Embryonic facial prominence (tissue), 1 donor: ENCODE results near the gene AMMECR1.

Experiments used
- DNase-seq: peaks from one replicate; pipeline ENCODE4 v3.0.0-alpha.2; 2016; ENCODE audit errors: extremely low spot score

AMMECR1 gene

DNA sequence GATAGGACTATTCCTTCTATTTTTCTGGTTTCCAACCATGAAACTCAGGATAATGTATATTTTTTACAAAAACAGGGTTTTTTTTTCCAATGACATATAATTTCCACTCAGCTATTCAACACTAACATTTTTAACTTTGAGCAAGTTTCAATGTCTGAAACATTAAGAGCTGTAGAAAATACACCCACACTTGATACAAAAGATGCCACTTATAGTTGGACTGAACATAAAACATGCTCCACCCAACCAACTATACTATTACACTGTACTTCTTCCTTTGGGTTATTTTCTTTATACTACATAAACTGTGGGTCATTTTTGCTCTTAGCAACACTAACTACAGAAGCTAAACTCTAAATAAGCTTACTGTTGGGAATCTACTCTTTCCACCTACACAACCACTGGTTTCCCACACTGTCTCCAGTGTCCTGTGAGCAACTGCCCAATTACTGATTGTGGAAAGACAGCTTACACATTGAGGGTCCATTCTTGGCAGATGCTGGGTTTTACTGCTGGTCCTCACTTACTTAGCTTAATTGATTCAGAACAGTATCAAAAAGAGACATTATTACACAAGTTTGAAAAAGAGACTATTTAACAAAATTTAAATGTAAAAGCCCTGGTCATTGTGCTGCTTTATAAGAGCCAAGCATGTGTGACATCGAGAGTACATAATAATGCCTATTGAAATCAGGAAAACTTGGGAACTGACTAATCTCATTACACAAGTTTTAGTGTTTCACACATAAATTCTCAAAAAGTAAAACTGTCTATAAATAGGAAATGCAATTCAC is 6.3 kb downstream of the AMMECR1 start:
- DNase-seq: no peak

DNA sequence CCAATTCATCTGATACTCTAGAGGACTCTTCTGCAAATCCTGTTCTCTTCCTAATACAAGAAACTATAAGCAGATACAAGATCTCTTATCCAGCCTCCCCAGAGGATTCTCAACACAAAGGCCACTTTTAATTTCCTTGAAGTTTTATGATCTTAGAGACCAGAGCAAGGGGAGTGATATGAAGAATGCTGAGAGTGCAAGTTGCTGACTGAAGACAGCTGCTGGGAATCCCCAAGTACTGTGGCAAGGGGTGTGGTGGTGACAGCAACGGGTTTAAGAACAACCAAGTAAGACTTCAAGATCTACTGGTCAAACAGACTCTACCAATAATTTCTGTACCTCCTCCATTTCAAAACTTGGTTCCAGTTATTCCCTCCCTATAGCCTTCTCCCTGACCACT is 7.0 kb downstream of the AMMECR1 start:
- no peak for DNase-seq

DNA sequence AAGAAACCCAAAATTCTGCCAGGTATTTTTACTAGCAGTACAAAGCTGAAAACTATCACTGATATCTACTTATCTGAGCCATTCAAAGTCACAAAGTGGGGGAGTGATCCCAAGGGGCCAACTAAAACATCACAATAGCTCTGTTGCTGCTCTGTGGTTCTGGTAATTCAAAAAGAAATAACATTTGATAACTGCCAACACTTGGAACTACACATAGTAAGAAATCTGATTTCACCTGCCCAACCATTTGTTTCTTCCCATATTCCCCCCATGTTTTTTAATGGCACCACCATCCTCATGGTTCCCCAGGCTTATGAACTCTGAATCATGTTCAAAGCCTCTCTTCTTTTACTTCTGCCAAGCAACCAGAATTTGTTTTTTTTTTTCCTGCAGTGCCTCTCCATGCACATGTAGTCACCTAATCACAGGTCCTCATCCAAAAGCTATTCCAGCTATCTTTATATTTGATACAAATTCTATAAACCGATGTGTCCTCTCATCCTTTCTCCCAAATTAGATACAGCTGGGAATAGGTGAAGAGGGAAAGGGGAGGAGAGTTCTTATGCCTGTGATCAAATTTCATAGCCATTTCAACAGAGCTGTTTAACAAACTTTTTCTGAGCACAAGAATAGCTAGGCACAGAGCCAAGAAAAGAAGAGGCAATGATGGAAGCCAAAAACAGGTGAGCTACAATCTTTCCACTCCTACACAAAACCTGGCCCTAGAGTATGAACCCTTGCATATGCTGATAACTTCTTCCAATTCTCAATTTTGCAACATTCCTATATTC is 7.7 kb downstream of the AMMECR1 start:
- DNase-seq: no peak

DNA sequence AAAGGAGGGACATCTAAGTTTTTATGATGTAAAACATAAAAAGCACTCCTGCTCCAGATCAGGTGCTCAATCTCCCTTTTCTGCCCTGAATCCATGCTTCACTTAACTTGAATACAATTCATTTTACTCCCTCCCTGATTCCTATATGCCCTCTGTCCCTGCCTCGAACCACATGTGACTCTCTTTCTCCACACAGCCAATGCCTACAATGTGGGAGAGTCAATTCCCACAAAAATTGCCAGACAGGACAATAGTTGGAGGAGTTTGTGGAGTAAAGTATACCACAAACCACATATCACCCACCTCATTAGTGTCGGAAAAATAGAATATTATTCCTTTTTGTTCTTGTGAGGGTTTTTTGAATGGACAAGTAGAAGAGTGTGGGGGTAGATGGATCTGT is 9.7 kb downstream of the AMMECR1 start:
- DNase-seq: no peak

DNA sequence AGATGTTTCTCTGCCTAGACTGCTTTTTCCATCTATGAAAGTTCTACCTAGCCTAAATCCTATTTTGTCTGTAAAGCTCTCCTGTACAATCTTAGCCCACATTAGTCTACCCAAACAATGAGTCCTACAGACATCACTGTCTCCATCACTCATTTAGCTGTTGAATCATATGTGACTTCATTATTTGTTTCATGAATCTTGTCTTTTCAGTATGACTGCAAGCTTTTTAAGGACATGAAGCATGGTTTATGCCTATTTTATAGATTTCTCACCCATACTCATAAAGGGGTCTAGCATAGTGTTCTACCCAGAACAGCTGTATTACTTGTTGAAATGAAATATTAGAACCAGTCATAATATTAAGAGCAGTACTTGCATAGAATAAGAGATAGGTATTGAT is 13.0 kb downstream of the AMMECR1 start:
- no peak for DNase-seq

DNA sequence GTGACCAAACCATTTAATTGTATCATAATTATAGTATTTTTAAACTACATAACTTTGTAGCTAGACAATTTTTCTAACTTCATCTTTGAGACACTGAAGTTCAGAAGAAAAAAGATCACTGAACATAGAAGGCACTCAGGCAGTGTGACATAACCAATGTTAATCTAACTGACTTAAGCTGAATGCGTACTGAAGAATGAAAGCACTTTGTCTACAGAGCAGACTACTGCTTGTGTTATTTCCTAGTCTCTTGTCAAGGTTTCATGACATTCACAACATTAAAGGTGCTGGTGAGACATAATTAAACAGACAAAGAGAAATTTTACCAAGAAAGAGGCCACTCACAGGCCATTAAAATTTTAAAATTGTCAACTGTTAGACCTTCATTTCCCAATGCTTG is 13.5 kb downstream of the AMMECR1 start:
- no peak for DNase-seq

DNA sequence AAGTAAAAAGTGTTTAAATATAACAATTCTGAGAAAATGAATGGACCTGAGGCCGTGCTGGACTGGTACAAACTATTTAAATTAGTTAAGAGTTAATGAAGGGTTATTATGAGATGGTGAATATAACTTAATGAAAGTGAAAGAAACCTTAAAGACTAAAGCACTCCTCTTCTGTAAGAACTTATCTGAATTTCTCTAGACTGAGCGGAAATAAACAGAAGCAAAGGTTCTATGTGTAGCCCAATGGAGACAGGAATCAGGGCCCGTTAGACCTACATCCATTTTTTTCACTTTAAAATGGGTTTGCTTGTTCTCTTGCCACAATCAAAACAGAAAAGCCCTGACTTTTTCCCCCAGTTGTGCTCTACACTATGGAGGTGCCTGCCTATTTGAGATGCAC is 14.9 kb downstream of the AMMECR1 start:
- no peak for DNase-seq

DNA sequence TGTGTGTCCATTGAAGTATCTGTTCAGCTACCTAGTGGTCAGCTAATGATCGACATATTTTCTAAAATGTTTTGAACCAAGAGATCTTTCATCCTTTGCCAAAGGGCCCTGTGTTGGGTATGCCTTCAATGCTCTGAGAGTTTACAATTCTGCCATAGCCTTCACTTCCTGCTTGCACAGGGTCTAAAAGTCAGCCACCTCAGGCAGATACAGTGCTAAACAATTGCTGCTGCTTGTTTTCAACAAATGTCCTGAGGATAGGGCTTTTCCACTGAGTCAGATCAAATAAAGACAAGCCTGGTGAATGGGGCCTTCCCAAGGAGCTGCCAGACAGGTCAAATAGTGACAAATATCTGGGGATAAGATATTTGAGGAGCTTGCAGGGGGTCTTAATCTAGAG is 16.7 kb downstream of the AMMECR1 start:
- no peak for DNase-seq

DNA sequence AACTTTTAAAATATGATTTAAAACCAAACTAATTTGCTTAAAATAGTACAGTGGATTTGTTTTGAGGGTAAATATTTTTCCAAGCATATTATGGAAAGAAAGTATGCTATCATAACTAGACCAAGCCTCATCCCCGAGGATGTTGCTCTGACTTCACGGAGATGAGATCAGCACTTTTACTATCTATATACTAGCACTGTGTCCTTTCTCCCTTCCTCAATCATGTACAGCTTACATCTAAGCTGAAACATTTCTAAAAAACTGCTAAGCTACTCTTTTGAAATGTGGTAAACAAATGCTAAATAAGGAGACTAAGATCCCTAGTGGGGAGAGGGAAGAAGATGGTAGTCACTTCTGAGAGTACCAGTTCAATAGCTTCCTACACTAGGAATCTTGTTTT is 23.8 kb downstream of the AMMECR1 start:
- no peak for DNase-seq

DNA sequence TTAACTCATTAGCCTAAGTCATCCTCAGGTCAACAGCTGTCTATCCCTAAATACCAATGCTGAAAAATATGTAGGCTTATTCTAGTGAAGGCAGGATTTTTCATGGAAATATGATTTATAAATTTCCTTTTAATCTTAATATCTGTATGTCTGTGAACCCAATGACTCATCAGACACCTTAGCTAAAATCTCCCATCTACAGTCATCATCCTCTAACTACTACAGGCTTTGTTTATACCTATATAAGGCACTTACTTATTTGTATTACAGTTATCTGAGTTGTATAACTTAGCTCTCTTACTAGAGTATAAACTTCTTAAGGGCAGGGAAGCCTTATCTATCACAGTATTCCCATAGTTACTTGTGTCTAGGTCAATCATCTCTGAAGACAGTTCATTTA is 24.2 kb downstream of the AMMECR1 start:
- no peak for DNase-seq

DNA sequence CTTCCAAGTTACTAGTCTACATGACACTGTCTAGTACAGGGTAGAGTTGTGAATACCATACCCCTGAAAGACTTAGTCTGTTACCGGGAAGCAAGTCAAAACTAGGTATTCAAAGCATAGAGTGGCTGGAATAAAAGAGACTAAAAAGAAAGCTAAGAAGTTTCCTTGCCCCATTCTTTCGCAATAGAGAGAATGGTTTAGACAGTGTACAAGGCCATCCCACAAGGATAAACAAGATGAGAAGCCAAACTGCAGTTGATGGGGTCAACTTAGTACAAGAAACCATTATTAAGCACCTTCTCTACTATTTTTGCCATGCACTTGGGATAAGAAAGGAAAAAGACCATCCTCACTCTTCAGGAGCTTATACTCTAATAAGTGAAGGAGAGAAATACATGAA is 30.3 kb downstream of the AMMECR1 start:
- DNase-seq: no peak

DNA sequence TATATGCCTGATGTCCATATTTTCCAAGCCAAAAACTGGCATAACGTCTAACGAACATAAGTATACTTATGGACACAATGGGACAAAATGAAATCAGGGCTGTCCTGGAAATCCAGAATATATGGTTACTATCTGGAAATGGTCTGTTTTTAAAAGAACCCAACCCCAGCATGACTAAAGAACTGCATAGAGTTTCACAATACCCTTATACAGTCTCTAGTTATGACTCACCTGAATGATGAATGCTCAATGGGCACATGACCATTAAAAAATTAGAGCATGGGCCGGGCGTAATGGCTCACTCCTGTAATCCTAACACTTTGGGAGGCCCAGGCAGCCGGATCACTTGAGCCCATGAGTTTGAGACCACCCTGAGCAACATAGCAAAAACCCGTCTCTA is 31.8 kb downstream of the AMMECR1 start:
- DNase-seq: no peak

DNA sequence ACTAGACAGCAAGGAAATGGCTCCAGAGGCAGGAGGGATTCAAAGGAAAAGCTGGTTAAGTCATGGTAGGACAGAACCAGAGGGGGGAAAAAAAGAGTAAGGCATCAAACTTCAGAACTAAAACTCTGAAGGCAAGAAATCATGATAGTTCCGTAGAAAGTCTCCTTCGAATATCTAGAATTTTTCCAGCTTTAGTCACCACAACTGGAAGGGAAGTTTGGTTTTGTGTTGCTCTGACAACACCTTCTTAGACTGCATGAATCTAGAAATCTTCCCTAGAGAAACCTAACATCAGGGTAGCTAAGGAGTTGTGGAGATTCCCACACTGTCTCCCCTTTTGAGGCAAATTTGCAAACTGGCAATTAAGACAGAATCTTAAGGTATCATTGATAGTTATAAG is 33.7 kb downstream of the AMMECR1 start:
- DNase-seq: no peak

DNA sequence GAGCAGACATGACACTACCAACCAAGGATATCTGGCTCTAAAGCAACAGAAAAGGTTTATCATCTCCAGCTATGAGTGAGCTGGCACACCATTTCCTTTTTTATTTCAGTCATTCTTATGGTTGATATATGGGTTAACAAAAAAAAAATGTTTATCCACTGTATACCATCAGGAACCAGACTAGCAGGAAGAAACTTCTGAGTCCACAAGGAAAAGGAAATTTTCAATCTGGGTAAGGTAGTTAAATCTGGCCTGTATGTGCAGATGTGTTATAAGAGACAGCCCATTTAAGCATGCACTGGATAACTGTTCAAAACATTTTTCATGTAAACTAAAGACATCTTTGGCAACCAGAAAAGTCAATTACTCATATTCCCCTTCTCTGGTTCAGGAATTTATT is 35.0 kb downstream of the AMMECR1 start:
- no peak for DNase-seq

DNA sequence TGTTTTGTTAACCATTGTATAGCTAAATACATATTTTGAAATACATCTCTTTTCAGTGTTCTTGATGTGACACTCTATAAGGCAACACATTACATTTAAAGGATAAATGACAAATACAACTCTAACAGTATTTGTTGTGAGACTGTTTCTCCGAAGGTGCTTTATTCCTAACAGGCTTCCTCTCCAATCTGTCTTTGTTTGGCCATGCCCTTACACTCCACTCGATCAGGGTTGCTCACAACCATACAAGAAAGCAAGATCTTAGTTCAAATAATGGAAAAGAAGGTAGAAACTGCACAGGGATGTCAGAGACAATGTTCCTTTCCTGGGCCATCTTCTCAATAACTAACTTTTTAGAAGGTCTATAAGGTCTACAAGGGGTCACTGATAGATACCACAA is 36.5 kb downstream of the AMMECR1 start:
- no peak for DNase-seq

DNA sequence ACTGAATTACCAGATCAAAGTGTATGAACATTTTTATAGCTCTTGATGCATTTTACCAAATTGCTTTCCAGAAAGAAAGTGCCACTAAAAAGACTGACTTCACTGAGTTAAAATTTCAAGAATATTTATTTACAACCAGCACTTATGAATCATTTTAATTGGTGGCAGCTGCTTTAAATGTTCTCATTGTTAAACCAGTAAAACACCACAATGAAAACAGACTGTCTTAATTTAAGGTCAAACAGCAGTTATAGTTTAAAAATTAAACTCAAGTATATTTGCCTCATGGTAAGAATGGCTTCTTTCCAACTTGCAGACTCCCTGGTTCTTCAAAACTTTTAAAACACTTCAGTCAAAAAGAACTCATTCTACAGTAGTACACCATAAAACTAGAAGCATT is 36.9 kb downstream of the AMMECR1 start:
- no peak for DNase-seq

DNA sequence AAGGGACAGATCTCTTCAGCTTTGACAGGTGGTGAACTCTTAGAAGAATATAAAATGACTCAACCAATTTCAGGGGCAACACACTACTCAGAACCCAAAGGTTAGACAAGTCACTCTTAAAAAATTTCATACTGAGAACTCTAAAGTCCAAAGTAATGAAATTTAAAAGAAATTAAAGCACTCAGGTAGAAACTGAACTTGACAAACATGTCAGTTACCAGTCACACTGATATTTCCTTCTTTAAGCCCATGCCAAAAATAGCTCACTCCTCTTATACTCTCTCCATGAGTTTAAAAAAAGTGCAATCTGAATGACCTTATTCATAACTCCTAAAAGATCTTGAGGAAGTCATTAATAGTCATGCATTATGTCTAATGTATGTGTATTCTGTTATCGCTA is 40.3 kb downstream of the AMMECR1 start:
- DNase-seq: no peak

DNA sequence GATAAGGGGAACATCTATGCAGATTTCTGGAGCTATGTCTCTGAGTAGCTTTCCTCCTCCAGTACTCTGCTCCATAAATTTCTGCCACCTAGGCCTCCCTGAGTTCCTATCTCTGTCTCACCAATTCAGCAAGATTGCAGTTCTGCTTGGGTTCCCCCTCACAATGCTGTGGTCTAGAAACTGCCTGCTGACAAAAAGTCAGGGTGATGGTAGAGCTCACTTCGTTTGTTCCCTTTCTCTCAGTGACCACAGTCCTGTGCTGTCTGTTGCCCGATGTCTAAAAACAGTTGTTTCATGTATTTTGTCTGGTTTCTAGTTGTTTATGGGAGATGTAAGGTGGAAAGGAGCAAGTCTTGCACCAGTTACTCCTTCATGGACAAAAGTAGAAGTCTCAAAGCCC is 41.1 kb downstream of the AMMECR1 start:
- DNase-seq: no peak

DNA sequence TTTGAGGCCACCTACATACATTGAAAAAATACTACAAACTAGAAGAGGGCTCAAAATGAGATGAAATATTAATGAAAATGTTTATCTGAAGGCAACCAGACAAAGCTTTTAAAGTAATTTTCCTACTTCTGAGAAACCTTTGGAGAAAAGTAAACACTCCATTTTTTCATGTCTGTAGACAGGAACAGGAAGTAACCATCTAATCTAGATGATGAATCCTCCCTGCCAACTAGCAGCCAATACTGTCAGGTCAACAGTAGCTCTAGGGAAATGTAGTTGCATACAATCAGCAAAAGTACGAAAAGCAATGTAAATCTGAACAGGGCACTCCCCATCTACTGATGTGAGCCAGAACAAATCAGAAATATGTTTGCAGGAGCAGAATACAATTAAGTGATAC is 49.0 kb downstream of the AMMECR1 start:
- no peak for DNase-seq

DNA sequence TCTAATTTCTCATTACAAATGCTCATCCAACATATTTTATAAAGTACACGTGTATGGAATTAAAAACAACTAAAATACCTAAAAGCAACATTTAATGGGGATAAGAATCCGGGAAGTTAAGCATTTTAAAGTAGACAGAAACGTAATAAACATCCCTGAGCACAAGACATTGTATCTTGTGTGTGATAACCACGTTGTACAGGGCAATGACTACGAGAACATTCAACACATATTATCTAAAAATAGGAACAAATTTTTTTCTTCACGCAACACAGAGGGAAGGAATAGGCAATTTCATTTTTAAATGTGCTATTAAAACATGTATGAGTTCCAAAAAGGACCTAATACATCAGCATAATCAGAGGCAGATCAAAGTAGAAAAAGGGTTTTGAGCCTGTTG is 49.5 kb downstream of the AMMECR1 start:
- no peak for DNase-seq

DNA sequence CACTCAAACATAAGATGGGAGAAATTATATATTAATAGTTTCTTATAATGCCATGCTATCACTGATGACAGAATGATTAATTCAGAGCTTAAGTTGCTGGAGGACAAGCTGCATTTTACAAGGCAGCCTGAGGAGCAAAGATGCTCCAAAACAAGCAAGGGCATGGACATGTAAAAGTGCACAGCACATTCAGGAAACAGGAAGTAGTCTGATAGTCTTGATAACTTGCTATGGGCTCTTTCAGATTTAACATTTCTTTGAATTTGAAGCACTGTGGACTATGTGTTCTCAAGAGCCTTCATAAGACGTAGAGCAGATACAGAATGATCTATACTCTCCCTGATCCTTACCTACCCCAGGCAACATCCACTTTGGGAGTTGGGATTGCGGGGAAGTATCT is 50.0 kb downstream of the AMMECR1 start:
- no peak for DNase-seq

DNA sequence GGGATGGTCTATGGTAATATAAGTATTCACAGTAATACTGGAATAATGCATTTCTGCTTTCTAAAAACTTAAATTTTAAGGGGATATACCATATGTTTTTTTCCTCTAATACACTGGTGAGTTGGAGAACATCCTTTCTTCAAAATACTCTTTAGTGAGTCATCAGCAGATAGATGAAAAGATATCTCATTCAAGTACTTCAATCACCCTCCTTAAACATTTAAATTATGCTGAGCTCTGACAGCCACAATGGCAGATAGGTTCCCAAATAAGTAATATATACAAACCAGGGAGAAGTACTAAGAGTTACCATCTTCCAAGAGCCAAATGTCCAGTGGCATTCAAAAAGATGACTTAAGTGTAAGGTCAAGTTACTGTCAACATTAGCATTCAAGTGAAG is 52.2 kb downstream of the AMMECR1 start:
- no peak for DNase-seq

DNA sequence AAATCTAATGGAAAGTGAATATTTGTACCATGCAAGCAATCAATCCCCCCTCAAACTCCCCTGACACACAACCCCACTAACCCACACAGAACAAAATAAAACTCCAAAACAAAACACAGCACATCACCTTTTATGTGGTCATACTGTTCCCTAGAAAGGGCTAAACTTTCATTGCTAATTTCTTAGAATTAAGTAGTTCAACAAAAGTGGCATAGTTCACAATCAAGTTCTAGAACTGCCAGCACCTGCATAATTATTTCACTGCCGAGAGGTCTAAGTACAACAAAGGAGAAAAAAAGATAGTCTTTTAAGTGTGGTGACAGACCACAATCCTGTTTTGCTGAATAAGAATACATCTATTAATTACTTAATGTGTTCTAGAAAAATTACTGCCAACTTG is 58.8 kb downstream of the AMMECR1 start:
- no peak for DNase-seq

DNA sequence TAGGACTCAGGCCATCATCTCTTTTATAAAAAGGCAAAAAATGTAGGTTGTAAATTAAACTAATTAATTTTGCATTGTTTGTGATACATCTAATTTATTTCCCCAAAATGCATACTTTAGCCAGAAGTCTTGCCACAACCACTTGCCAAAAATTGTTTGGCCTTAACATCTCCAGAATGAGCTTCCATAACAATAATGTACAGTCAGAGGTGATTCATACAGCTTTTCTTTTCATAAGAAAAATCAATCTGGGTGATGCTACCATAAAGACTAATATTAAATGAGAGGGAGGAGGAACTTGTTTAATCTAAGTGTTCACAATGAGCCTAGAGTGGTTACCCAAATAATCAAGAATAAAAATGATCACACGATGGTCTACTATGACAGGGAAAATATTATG is 59.3 kb downstream of the AMMECR1 start:
- no peak for DNase-seq
